HG03354 (cell line): Measurements from ENCODE around the gene CCDC13.

ENCODE experiments used
- ATAC-seq: cut with Tn5 transposase; IDR thresholded peaks from one replicate; pipeline ENCODE4 v1.9.1; 2021; ENCODE audit warnings: mild to moderate bottlenecking; ENCODE audit not compliant: unreplicated experiment, poor library complexity, severe bottlenecking

CCDC13 gene

DNA sequence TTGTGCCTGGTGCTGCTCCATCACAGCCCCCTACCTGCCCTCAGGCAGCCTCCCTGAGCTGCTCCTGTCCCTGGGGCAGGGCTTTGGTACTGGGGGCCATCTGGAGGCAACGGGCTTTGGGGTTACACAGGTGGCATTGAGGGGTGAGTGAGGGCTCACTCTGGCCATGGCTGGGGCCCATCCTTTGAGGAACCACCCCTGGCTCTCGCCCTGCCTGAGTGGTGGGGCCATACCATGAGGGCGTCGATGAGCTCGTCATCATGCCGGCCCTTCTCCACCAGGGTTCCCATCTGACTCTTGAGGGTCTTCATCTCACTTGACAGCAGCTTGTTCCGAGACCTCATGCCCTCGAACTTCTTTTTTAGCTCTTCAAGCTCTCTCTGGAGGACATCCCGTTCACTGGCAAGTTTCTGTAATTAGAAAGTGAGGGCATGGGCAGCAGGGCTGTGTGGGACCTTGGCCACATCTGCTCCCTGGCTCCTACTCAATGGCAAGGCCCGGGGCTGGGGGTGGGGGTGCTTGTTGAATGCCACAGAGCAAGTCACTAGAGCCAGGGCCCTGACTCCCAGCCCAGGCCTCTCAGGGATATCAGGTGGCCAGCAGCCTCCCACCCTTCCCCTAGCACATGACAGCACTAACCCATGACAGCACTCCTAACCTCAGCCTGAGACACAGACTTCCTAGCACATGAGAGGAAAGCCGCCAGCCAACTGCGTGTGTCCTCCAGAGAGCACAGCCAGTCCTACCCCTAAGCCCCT is 33.5 kb downstream of the CCDC13 start:
- no peak for ATAC-seq

DNA sequence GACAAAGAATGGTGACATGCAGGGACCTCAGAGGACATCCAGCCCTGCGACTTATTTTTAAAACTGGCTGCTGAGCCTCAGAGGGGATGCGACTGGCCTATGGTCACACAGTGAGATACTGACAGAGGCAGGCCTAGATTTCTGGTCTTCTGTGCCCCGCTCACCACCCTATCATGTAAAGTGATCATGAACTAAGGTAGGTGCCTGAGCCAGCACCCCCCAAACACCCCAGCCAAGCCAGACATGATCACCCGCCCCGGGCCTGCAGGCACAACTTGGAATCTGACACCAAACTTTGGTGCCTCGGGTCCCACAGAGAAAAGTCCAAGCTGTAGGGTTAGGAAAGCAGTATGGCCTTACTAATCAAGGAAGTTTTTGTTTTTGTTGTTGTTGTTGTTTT is 36.5 kb downstream of the CCDC13 start:
- no peak for ATAC-seq

GRCh38 chr3:42736081-42736480 is 37.0 kb downstream of the CCDC13 start:
- ATAC-seq, result no peak

DNA sequence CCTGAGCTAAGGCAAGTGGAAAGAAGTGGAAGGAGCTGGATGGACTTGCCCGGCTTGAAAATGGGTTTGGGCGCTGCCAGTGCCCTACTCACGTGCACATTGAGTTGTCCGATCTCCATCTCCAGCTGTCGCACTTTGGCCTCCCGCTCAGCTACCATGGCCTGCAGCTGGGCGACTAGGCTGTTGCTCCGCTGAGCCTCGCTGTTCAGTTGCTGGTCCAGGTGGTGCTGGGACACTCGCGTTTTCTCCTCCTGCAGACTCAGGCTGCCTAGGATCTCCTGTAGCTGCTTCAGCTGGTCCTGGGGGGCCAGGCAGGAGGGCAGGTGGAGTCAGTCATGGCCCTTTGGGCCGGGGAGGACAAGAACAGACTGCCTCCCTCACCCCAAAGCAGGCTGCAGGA is 37.4 kb downstream of the CCDC13 start:
- ATAC-seq, result no peak

GRCh38 chr3:42735019-42735418 is 38.0 kb downstream of the CCDC13 start:
- ATAC-seq, result no peak

GRCh38 chr3:42734263-42734860 is 38.7 kb downstream of the CCDC13 start:
- no peak for ATAC-seq

- ATAC-seq, result no peak
Measured at GRCh38 chr3:42733501-42734262, 39.4 kb downstream of the CCDC13 start.

DNA sequence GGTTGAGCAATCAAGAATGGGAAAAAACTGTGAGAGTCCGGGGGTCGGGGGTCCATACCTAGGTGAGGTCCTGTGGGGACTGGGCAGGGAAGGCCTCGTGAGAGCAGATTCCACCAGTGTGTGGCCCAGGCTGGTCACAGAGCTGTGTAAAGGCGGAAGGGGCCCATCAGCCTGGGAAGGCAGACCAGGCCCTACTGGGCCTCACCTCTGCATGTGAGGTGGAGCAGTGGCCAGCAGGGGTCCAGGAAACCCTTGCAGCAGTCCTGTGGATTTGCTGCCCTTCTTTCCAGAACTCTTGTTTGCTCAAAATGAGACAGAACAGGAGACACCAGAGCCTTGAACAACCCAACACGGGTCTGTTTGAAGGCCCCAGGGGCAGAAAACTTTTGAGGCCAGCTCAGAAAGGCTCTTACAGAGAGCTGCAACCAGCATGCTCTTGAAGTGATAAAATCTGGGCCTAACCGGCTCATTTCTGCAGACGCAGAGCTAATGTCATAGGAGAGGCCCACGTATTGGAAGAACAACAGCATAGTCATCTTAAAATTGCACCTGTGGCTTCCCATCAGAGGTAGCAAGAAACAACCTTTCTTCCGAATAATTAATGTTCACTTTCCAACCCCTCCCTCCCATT is 40.1 kb downstream of the CCDC13 start:
- ATAC-seq, result no peak

DNA sequence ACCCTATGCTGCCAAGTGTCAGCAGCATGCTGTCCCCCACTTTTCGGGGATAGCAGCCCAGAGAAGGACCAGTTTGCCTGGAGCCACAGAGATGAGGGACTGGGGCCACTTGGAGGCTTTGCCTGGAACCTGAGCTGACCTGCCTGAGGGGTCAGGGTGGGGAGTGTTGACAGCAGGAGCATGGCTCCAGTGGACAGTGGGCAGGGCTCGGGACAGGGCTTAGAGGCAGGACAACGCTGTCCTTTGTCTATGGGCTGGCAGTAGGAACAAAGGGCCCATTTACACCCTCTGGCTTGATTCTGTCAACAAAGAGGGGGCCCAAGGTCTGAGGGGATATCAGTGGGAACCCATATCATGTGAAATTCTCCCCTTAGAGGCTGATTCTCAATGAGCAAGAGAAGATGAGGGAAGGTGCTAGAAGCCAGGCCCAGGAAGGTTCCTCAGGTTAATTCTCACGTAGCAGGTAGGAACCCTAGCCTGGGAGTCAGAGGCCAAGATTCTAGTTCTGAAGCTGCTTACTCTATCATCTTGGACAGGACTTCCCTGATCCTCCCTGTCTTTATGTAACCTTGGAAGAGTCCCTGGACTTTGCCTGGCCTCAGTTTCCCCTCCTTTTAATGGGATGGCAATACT is 40.7 kb downstream of the CCDC13 start:
- ATAC-seq, result no peak

DNA sequence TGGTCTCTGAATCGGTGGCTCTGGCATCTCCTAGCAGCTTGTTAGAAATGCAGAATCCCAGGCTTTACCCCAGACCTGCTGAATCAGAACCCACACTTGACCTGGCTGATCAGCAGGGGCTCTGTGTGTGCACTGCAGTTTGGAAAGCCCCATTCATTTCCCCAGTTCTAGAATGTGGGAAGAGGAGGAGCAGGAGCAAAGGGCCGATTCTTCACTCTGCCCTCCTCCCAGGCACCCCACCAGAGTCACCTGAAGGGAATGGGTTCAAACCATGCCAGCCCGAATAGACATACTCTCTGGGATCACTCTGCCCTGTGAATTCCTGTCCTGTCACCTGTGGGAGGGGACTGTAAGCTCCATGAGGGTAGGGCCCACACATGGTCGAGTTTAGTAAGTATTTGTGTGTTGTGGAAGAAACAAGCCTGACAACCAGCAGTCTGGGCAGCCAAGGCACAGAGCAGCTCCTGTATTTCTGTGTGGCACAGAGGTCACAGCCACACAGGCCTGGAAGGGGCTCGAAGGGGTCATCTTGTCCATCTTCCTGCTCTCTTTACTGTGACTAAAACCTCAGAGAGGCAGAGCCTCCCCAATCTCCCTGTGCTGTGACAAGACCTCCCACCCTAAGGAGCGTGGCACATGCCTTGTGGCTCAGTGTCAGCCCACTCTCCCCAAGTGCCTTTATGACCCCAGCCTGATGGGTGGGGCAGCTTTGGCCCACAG is 41.4 kb downstream of the CCDC13 start:
- ATAC-seq, result no peak

DNA sequence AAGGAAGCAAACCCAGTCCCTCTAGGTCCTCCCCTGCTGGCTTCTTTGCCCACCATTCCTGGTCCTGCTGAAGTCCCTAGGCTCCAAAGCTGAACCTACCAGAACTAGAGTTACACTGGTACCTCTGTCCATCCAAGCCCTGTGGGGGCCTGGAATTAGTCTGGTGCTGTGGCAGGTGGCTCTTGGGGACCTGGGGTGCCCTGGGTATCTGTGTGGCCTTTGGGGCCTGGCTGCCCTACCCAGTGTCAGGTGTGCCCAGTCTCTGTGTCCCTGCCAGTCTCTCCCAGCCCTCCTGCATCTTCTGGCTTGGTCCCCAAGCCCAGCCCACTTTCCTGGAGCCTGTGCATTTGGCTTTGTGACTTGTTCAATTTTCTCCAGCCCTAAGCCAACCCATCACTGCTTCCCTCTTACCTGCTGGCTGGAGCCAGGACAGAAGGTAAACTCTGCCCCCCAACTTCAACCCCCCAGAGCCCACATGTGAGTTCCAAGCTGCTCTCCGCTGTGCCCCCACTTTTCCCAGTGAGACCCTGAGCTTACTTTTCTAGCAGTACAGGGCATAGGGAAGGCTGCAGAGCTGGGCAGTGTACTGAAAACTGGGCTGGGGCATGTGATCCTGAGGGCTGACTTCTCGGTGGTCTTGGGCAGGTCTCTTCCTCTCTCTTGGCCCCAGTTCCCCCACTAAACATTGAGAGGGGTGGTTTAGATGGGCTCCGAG is 42.2 kb downstream of the CCDC13 start:
- ATAC-seq, result no peak

GRCh38 chr3:42730294-42730693 is 42.8 kb downstream of the CCDC13 start:
- no peak for ATAC-seq

- no peak for ATAC-seq
Measured at GRCh38 chr3:42729404-42730145, 43.5 kb downstream of the CCDC13 start.

DNA sequence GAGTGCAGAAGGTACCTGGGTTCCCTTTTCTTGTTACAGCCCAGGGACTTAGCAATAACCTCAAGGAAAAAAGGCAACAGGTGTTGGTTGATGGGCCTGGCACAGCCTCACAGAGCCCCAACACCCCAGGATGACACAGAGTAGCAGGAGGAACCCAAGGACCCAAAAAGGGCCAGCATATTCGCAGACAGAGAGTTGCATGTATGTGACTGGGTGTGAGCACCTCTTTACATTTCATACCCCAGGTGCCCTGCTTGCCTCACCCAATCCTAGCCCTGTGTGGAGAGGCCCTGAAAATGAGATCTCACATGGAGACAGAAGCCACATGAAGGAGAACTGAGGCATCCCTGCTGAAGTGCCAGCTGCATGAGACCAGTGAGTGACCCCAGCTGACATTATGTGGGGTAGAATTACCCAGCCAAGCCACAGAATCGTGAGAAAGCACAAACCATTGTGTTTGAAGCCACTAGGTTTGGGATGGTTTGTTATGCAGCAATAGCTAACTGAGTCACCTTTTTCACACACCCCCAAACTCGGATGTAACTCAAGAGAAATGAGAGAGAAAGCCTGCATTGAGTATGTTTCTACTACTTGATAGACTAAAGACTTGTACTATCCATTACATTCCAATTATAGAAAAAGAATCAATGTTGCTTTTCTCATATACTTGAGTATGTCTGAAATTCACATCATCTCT is 44.2 kb downstream of the CCDC13 start:
- no peak for ATAC-seq

GRCh38 chr3:42728056-42728455 is 45.0 kb downstream of the CCDC13 start:
- no peak for ATAC-seq

- ATAC-seq, result no peak
Measured at GRCh38 chr3:42725454-42725853, 47.6 kb downstream of the CCDC13 start.

GRCh38 chr3:42723219-42723618 is 49.8 kb downstream of the CCDC13 start:
- ATAC-seq, result no peak
